Progenitor cell of endocrine pancreas (in vitro differentiated cells): ENCODE results near the gene MTHFSD. TPM values are rescaled to one million over a fixed set of nuclear protein-coding genes. Genes with fewer than 3 reads are reported as not detected.

Experiments used
- DNase-seq: peaks from one replicate; pipeline ENCODE4 v3.0.0; 2021; ENCODE audit warnings: low spot score; ENCODE audit not compliant: unreplicated experiment
- H3K27ac Mint-ChIP-seq: 2 replicates; pipeline ENCODE4 v1.8.0; 2021; ENCODE audit warnings: mild to moderate bottlenecking, moderate library complexity, mixed read lengths
- H3K27me3 Mint-ChIP-seq: 2 replicates; pipeline ENCODE4 v1.8.0; 2021; ENCODE audit warnings: mixed read lengths
- H3K36me3 Mint-ChIP-seq: 2 replicates; pipeline ENCODE4 v1.8.0; 2022; ENCODE audit warnings: mixed read lengths; ENCODE audit not compliant: insufficient read depth
- H3K4me1 Mint-ChIP-seq: 2 replicates; pipeline ENCODE4 v1.8.0; 2021; ENCODE audit warnings: low read depth, mixed read lengths
- H3K4me3 Mint-ChIP-seq: 2 replicates; pipeline ENCODE4 v1.8.0; 2021; ENCODE audit warnings: low read depth, mild to moderate bottlenecking, moderate library complexity, mixed read lengths
- H3K9me3 Mint-ChIP-seq: 2 replicates; pipeline ENCODE4 v1.8.0; 2021; ENCODE audit warnings: low read depth, mixed read lengths
- total RNA-seq: library from RNA; stranded (reverse); gene quantifications from 2 replicates; pipeline ENCODE4 v1.2.1, GENCODE V29; 2021
- TF ChIP-seq, protein P1 (sequence below): fragments of 200-600 bp; sonication (generic); IDR thresholded peaks from one replicate; pipeline ENCODE4 v1.5.0; 2021; ENCODE audit warnings: antibody characterized with exemption, mild to moderate bottlenecking; ENCODE audit not compliant: unreplicated experiment

The MTHFSD gene
- total RNA-seq, 1 donor from 2014 or later = 21.8 TPM

GRCh38 chr16:86542756-86543750 lies 12.0 kb downstream of the MTHFSD start:
- no peaks in the 10 kb centered on the region for H3K9me3 Mint-ChIP-seq
- H3K27ac Mint-ChIP-seq = no peak overlapping the region
- no peak for DNase-seq
- H3K27me3 Mint-ChIP-seq = peaks cover 14% of the 10 kb centered on the region
- peaks cover 5% of the 10 kb centered on the region for H3K36me3 Mint-ChIP-seq
- no peak overlapping the region for H3K4me3 Mint-ChIP-seq
- no peaks in the 10 kb centered on the region for H3K4me1 Mint-ChIP-seq
- TF ChIP-seq, protein P1, sequence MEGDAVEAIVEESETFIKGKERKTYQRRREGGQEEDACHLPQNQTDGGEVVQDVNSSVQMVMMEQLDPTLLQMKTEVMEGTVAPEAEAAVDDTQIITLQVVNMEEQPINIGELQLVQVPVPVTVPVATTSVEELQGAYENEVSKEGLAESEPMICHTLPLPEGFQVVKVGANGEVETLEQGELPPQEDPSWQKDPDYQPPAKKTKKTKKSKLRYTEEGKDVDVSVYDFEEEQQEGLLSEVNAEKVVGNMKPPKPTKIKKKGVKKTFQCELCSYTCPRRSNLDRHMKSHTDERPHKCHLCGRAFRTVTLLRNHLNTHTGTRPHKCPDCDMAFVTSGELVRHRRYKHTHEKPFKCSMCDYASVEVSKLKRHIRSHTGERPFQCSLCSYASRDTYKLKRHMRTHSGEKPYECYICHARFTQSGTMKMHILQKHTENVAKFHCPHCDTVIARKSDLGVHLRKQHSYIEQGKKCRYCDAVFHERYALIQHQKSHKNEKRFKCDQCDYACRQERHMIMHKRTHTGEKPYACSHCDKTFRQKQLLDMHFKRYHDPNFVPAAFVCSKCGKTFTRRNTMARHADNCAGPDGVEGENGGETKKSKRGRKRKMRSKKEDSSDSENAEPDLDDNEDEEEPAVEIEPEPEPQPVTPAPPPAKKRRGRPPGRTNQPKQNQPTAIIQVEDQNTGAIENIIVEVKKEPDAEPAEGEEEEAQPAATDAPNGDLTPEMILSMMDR = no peak

- no peak overlapping the region for H3K4me3 Mint-ChIP-seq
- TF ChIP-seq, protein P1 = no peak
- H3K27me3 Mint-ChIP-seq = peaks cover 14% of the 10 kb centered on the region
- H3K36me3 Mint-ChIP-seq = peaks cover 5% of the 10 kb centered on the region
- H3K9me3 Mint-ChIP-seq = no peaks in the 10 kb centered on the region
- no peak overlapping the region for H3K27ac Mint-ChIP-seq
- DNase-seq = no peak
- H3K4me1 Mint-ChIP-seq = no peaks in the 10 kb centered on the region
These were observed 13.5 kb downstream of the MTHFSD start for GRCh38 chr16:86541560-86541959.

GRCh38 chr16:86540894-86541293 lies 14.1 kb downstream of the MTHFSD start:
- H3K9me3 Mint-ChIP-seq = no peaks in the 10 kb centered on the region
- H3K36me3 Mint-ChIP-seq = peaks cover 5% of the 10 kb centered on the region
- peaks cover 9% of the 10 kb centered on the region for H3K27me3 Mint-ChIP-seq
- TF ChIP-seq, protein P1 = no peak
- H3K4me1 Mint-ChIP-seq = no peaks in the 10 kb centered on the region
- no peak overlapping the region for H3K4me3 Mint-ChIP-seq
- no peak for DNase-seq
- no peak overlapping the region for H3K27ac Mint-ChIP-seq

- TF ChIP-seq, protein P1 = no peak
- no peak overlapping the region for H3K4me3 Mint-ChIP-seq
- H3K9me3 Mint-ChIP-seq = no peaks in the 10 kb centered on the region
- no peaks in the 10 kb centered on the region for H3K36me3 Mint-ChIP-seq
- H3K4me1 Mint-ChIP-seq = no peaks in the 10 kb centered on the region
- H3K27me3 Mint-ChIP-seq = peaks cover 14% of the 10 kb centered on the region
- DNase-seq = no peak
- H3K27ac Mint-ChIP-seq = no peak overlapping the region
These were observed 16.7 kb downstream of the MTHFSD start for GRCh38 chr16:86538196-86538780.

- no peak for DNase-seq
- Mint-ChIP-seq H3K4me1 (no peaks in the 10 kb centered on the region), H3K27me3 (peaks cover 10% of the 10 kb centered on the region), H3K9me3 (no peaks in the 10 kb centered on the region), H3K4me3 (no peak overlapping the region), H3K36me3 (no peaks in the 10 kb centered on the region), H3K27ac (no peak overlapping the region)
- TF ChIP-seq, protein P1 = no peak
These were observed 17.5 kb downstream of the MTHFSD start for GRCh38 chr16:86537486-86537885.
